Measurements from ENCODE around the gene TSEN34.

TSEN34 gene

GRCh38 chr19:54191011-54191810 lies at the start of gene TSEN34:
TSS of gene TSEN34 (plus strand) at chr19:54191308. CDS start at chr19:54191365, 57 bp downstream.
- no peak for TF ChIP-seq CTCF (IDR thresholded peaks at IDR 0.05; ENCODE audit: borderline replicate concordance, control extremely low read depth, extremely low read depth, insufficient read depth, missing control alignments)
- in situ Hi-C loops (cut with MboI; ENCODE audit: low sequenced_read_pairs, unreplicated experiment): no loop called here

DNA sequence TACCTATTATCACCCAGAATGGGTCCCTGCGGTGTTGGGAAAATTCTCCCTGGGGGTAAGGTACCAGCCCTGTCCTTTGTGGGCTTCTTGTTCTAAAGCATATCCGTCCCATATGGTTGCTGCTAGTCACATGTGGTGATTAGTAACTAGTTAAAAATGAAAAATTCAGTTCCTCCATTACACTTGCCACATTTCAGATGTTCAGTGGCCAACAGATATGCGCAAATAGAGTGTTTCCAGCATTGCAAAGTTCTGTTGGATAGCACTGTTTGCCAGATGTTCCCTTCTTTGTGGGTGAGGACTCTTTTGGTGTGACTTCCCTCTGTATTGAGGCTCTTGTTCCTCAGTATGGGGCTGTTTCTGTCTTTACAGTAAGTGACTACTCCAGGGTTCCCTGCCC lies 49.8 kb upstream of the TSEN34 start:
- no peak for DNase-seq (ENCODE audit: low spot score)
- no peak for TF ChIP-seq CTCF (IDR thresholded peaks at IDR 0.05; ENCODE audit: borderline replicate concordance, control extremely low read depth, extremely low read depth, insufficient read depth, missing control alignments)
- in situ Hi-C loops (cut with MboI; ENCODE audit: low sequenced_read_pairs, unreplicated experiment): no loop called here

More at GRCh38 chr19:54191011-54191810, at the start of gene TSEN34:
- peak; percentile 86 for DNase-seq (ENCODE audit: low spot score)

DNA sequence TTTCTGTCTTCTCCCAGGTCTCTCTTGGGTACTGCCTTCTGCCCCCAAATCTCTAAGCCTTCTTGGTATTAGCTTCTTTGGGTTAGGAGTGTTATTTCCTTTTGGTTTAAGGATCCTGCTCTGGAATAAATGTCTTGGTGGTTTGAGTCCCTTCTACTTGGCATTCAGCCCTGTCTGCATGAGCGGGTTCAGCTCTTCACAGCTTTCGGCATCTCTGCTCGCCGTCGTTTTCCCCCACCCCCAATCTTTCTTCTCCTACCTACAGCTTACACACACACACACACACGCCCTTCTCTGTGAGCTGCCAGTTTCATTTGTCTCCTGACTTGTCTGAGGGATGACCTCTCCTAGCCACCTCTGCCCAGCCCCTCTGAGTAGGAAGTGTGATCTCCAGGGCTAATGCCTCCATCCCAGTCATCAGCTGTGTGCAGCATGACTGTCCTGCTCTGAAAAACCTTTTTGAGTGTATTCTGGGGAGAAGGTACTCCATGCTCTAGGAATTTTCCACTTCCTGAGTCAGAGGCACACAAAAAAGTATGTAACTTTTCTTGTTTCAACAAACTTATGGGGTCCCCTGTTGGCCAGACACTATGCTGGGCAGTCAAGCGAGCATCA lies 48.8 kb upstream of the TSEN34 start:
- in situ Hi-C loops (cut with MboI; ENCODE audit: low sequenced_read_pairs, unreplicated experiment): no loop called here
- TF ChIP-seq CTCF (IDR thresholded peaks at IDR 0.05; ENCODE audit: borderline replicate concordance, control extremely low read depth, extremely low read depth, insufficient read depth, missing control alignments): no peak
- DNase-seq (ENCODE audit: low spot score): no peak

GRCh38 chr19:54145541-54146158 lies 45.5 kb upstream of the TSEN34 start:
- in situ Hi-C loops (cut with MboI; ENCODE audit: low sequenced_read_pairs, unreplicated experiment): no loop called here

DNA sequence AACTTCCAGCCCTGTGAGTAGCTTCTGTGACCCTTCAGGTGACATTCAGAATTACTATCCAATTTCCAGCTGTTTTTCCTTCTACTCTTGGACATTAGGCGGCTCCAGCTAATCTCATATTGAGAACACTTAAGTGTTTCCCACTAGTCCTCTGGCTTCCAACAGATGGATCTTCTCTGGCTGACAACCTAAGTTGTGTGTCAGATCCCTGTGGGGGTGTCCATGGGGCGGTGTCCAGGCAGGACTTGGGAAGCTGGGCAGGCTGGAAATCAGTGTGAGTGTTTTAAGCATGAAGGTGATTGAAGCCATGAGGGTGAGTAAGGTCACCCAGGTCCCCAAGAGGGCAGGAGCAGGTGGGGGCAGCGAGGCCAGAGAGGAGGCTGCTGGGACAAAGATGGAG lies 43.4 kb upstream of the TSEN34 start:
- in situ Hi-C loops (cut with MboI; ENCODE audit: low sequenced_read_pairs, unreplicated experiment): no loop called here
- TF ChIP-seq CTCF (IDR thresholded peaks at IDR 0.05; ENCODE audit: borderline replicate concordance, control extremely low read depth, extremely low read depth, insufficient read depth, missing control alignments): no peak
- DNase-seq (ENCODE audit: low spot score): no peak

More at GRCh38 chr19:54145541-54146158, 45.5 kb upstream of the TSEN34 start:
- no peak for DNase-seq (ENCODE audit: low spot score)
- TF ChIP-seq CTCF (IDR thresholded peaks at IDR 0.05; ENCODE audit: borderline replicate concordance, control extremely low read depth, extremely low read depth, insufficient read depth, missing control alignments): no peak

DNA sequence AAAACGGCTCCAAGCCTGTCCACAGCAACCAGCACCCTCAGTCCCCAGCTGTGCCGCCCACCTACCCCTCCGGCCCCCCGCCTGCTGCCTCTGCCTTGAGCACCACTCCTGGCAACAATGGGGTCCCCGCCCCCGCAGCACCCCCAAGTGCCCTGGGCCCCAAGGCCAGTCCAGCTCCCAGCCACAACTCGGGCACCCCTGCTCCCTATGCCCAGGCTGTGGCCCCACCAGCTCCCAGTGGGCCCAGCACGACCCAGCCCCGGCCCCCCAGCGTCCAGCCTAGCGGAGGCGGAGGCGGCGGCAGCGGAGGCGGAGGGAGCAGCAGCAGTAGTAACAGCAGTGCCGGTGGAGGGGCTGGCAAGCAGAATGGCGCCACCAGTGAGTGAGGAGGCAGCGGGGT lies 43.0 kb upstream of the TSEN34 start:
- DNase-seq (ENCODE audit: low spot score): no peak

More for the DNA sequence above, 43.0 kb upstream of the TSEN34 start:
- in situ Hi-C loops (cut with MboI; ENCODE audit: low sequenced_read_pairs, unreplicated experiment): no loop called here
- no peak for TF ChIP-seq CTCF (IDR thresholded peaks at IDR 0.05; ENCODE audit: borderline replicate concordance, control extremely low read depth, extremely low read depth, insufficient read depth, missing control alignments)
